Astrocyte of the spinal cord (primary cell): ENCODE measurements around the gene PTPRU.

Source experiments
- DNase-seq: peaks from one replicate; pipeline ENCODE4 v3.0.0; 2011; ENCODE audit warnings: low read depth, low spot score
- H3K4me3 ChIP-seq: 2 replicates; pipeline ENCODE4 v1.5.1; 2011; ENCODE audit warnings: low read depth, mild to moderate bottlenecking, low read length, moderate library complexity
- in situ Hi-C: cut with HindIII; loops from 2 replicates; pipeline ENCODE4 v1.10.0; 2017; ENCODE audit warnings: low sequenced_read_pairs
- TF ChIP-seq, protein P1 (sequence below): IDR thresholded peaks from 2 replicates; pipeline ENCODE4 v1.5.1; 2012; ENCODE audit warnings: low read depth, mild to moderate bottlenecking, low read length, inconsistent platforms

The PTPRU gene

DNA sequence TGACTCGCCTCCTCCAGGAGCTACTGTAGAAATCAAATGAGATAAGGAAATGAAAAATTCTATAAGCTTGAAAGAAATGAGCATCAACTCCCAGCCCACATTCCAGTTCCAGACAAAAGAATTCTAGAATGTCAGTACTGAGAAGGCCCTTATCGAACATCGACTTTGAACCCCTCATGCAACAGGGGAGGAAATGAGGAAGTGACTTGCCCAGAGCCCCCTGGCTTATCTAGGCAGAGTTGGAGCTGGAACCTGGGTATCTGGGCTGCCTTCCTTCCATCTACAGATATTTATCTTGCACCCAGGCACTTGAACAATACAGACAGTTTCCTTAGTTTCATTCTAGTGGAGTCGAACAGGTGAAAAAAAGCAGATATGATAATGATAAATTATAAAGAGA lies 27.9 kb upstream of the PTPRU start:
- DNase-seq = no peak
- no peak overlapping the region for H3K4me3 ChIP-seq
- TF ChIP-seq, protein P1, sequence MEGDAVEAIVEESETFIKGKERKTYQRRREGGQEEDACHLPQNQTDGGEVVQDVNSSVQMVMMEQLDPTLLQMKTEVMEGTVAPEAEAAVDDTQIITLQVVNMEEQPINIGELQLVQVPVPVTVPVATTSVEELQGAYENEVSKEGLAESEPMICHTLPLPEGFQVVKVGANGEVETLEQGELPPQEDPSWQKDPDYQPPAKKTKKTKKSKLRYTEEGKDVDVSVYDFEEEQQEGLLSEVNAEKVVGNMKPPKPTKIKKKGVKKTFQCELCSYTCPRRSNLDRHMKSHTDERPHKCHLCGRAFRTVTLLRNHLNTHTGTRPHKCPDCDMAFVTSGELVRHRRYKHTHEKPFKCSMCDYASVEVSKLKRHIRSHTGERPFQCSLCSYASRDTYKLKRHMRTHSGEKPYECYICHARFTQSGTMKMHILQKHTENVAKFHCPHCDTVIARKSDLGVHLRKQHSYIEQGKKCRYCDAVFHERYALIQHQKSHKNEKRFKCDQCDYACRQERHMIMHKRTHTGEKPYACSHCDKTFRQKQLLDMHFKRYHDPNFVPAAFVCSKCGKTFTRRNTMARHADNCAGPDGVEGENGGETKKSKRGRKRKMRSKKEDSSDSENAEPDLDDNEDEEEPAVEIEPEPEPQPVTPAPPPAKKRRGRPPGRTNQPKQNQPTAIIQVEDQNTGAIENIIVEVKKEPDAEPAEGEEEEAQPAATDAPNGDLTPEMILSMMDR = no peak
- in situ Hi-C loops = no loop called here

- in situ Hi-C loops = no loop called here
- no peak overlapping the region for H3K4me3 ChIP-seq
- DNase-seq = peak; percentile 15
- TF ChIP-seq, protein P1 = no peak
Measured at GRCh38 chr1:29209173-29209572, 27.1 kb upstream of the PTPRU start.

- TF ChIP-seq, protein P1 = no peak
- no peak for DNase-seq
- in situ Hi-C loops = no loop called here
- no peak overlapping the region for H3K4me3 ChIP-seq
Measured at GRCh38 chr1:29210278-29211085, 25.8 kb upstream of the PTPRU start.

- no peak for DNase-seq
- in situ Hi-C loops = no loop called here
- no peak overlapping the region for H3K4me3 ChIP-seq
- TF ChIP-seq, protein P1 = no peak
Measured at GRCh38 chr1:29211086-29212030, 25.0 kb upstream of the PTPRU start.

DNA sequence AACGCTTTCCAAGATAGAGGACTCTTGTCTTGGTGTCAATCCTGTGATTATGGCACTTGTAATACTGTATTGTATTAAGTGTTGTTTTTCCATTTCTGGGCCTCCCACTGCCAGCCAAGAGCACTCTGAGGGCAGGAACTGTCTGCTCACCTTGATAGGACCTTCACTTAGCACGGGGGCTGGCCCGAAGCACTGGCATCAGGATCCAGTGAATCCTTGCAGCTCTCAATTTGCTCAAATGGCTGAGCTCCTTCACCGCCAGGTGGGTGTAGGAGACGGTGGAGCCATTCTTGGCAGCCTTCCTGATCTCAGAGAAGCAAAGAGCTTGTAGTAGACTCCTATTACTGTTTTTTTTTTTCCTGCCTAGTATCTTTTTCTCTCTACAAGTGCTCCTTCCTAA lies 23.3 kb upstream of the PTPRU start:
- in situ Hi-C loops = no loop called here
- DNase-seq = no peak
- TF ChIP-seq, protein P1 = no peak
- no peak overlapping the region for H3K4me3 ChIP-seq

DNA sequence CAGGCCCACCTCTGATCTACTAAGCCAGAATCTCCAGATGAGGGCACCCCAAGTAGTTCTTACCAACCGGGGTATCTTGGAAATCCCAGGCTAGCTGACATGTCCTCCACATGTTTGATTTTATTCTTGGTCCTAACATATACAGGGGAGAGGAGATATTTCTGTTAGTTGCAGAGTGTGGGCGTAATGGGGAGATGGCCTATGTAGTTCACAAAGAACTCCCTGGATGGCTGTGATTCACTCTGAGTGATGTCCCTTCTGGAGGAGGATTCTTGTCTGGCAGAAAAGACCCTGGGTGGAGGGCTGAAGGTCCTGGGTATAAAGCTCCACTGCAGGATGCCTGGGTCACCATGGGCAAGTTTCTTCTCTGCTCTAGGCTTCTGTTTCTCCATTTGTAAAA lies 18.7 kb upstream of the PTPRU start:
- no peak for DNase-seq
- no peak overlapping the region for H3K4me3 ChIP-seq
- TF ChIP-seq, protein P1 = no peak
- in situ Hi-C loops = no loop called here
